Measurements from ENCODE around the gene MISP. TPM values are rescaled to one million over a fixed set of nuclear protein-coding genes. Genes with fewer than 3 reads are reported as not detected.

The MISP gene
- total and polyA plus RNA-seq, 9 donors = 0.08 to 44.0 (median 0.55) TPM

GRCh38 chr19:798415-799075 lies 47.6 kb downstream of the MISP start:
- Histone ChIP-seq H3K4me1 (ENCODE audit: insufficient read depth) (peaks cover 46% of the 10 kb centered on the region), H3K27ac (peak overlapping the region; percentile 44 to 100), H3K4me3 (peak overlapping the region; percentile 68), H3K36me3 (no peaks in the 10 kb centered on the region), H3K9me3 (no peaks in the 10 kb centered on the region), H3K27me3 (no peaks in the 10 kb centered on the region)
- TF ChIP-seq CTCF (IDR thresholded peaks at IDR 0.05) (no peak), POLR2A (IDR thresholded peaks at IDR 0.05) (no peak), EP300 (IDR thresholded peaks at IDR 0.05) (no peak)
- peak in 3 of 5 donors; percentile 50 to 56 (median 50) for DNase-seq
- intact Hi-C loops (cut with DNase I) = loop anchor here in 2 of 4 donors (10.0 kb wide), 1 partner anchor 116 kb away; the partner anchor contains the start of genes KISS1R (in 2 of the 2) and R3HDM4 (in 2 of the 2)
- WGBS, 3 donors = 1 to 3% (median 2%) methylated on average over 33 to 44 of the region's 44 CpGs

- Histone ChIP-seq H3K27ac (no peak overlapping the region), H3K27me3 (no peaks in the 10 kb centered on the region), H3K4me1 (ENCODE audit: insufficient read depth) (peaks cover 46% of the 10 kb centered on the region), H3K9me3 (no peaks in the 10 kb centered on the region), H3K4me3 (peak overlapping the region; percentile 68), H3K36me3 (no peaks in the 10 kb centered on the region)
- intact Hi-C loops (cut with DNase I) = loop anchor here in 2 of 4 donors (10.0 kb wide), 1 partner anchor 116 kb away; the partner anchor contains the start of genes KISS1R (in 2 of the 2) and R3HDM4 (in 2 of the 2)
- TF ChIP-seq POLR2A (IDR thresholded peaks at IDR 0.05) (no peak), CTCF (IDR thresholded peaks at IDR 0.05) (no peak), EP300 (IDR thresholded peaks at IDR 0.05) (no peak)
- WGBS, 3 donors = 9 to 10% (median 10%) methylated on average over 28 of the region's 28 CpGs
- peak in 3 of 5 donors; percentile 41 to 48 (median 47) for DNase-seq
Measured at GRCh38 chr19:799076-799881, 48.4 kb downstream of the MISP start.

- intact Hi-C loops (cut with DNase I) = no loop called here
- peak in 1 of 5 donors; percentile 21 for DNase-seq
- Histone ChIP-seq H3K9me3 (no peaks in the 10 kb centered on the region), H3K4me1 (ENCODE audit: insufficient read depth) (peaks cover 46% of the 10 kb centered on the region), H3K27ac (no peak overlapping the region), H3K36me3 (no peaks in the 10 kb centered on the region), H3K4me3 (no peak overlapping the region), H3K27me3 (no peaks in the 10 kb centered on the region)
- 31 to 44% (median 36%) methylated on average over 17 of the region's 17 CpGs for WGBS, 3 donors
- TF ChIP-seq EP300 (IDR thresholded peaks at IDR 0.05) = no peak
- no peak for TF ChIP-seq CTCF (IDR thresholded peaks at IDR 0.05)
- no peak for TF ChIP-seq POLR2A (IDR thresholded peaks at IDR 0.05)
Measured at GRCh38 chr19:800360-801029, 49.6 kb downstream of the MISP start.
